ENCODE results near the gene PKD2. TPM values are rescaled to one million over a fixed set of nuclear protein-coding genes. Genes with fewer than 3 reads are reported as not detected.
A peak's percentile ranks its signal among the peaks of the same experiment; 100 is the strongest.

PKD2 gene
- total RNA-seq, 4 donors from 2014 or later: 79.1 to 128 (median 92.5) TPM

DNA sequence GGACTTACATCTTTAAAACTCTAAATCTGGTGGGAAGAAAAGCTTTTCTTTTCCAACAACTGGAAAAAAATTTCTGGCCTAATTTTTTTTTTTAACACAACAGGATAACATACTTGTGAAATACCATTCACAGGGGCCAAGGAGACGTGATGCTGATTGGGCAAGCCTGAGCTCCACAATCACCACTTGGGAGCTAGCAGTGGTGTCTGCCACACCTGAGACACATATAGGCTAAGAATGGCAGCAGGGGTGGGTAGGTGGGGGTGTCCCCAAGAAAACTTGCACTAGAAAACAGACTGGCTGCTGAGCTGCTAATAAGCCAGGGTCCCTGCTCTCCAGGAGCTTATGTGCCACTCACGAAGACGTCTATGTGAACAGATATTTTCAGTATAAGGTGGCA, 5.6 kb upstream of the PKD2 start:
- H3K27ac ChIP-seq (replicated peaks in 1 of 4): no peak overlapping the region
- no peak overlapping the region for H3K4me3 ChIP-seq
- no peak for DNase-seq (ENCODE audit: extremely low spot score)
- WGBS: 94% methylated on average over 3 of the region's 3 CpGs
- H3K4me1 ChIP-seq: peaks cover 1 to 16% (median 9%) of the 10 kb centered on the region in 4 donors
- no peaks in the 10 kb centered on the region for H3K27me3 ChIP-seq
- no peaks in the 10 kb centered on the region for H3K36me3 ChIP-seq
- TF ChIP-seq POLR2AphosphoS5 (IDR thresholded peaks at IDR 0.05): no peak
- TF ChIP-seq EP300 (IDR thresholded peaks at IDR 0.05): no peak
- TF ChIP-seq CTCF (IDR thresholded peaks at IDR 0.05): no peak
- TF ChIP-seq POLR2A (IDR thresholded peaks at IDR 0.05; ENCODE audit: low read depth): no peak
- no peaks in the 10 kb centered on the region for H3K9me3 ChIP-seq
- intact Hi-C loops (cut with DNase I): loop anchor here (10.0 kb wide), 1 partner anchor 523 kb away; the partner anchor contains the start of gene PYURF

- Histone ChIP-seq H3K36me3 (no peaks in the 10 kb centered on the region), H3K4me3 (no peak overlapping the region), H3K27ac (replicated peaks in 1 of 4) (peak overlapping the region in 1 of 4 donors; percentile 1), H3K9me3 (no peaks in the 10 kb centered on the region), H3K27me3 (no peaks in the 10 kb centered on the region), H3K4me1 (peaks cover 5 to 20% (median 13%) of the 10 kb centered on the region in 4 donors)
- TF ChIP-seq POLR2A (IDR thresholded peaks at IDR 0.05; ENCODE audit: low read depth): no peak
- TF ChIP-seq CTCF (IDR thresholded peaks at IDR 0.05): no peak
- TF ChIP-seq EP300 (IDR thresholded peaks at IDR 0.05): no peak
- TF ChIP-seq POLR2AphosphoS5 (IDR thresholded peaks at IDR 0.05): no peak
- DNase-seq (ENCODE audit: extremely low spot score): no peak
- intact Hi-C loops (cut with DNase I): loop anchor here (10.0 kb wide), 1 partner anchor 522 kb away; the partner anchor contains the start of gene PYURF
- 66% methylated on average over 4 of the region's 4 CpGs for WGBS
Observed at GRCh38 chr4:88002786-88003185, 4.6 kb upstream of the PKD2 start.

- H3K27ac ChIP-seq (replicated peaks in 1 of 4): no peak overlapping the region
- intact Hi-C loops (cut with DNase I): loop anchor here (10.0 kb wide), 1 partner anchor 522 kb away; the partner anchor contains the start of gene PYURF
- H3K9me3 ChIP-seq: no peaks in the 10 kb centered on the region
- 75% methylated on average over 3 of the region's 3 CpGs for WGBS
- H3K36me3 ChIP-seq: no peaks in the 10 kb centered on the region
- TF ChIP-seq POLR2A (IDR thresholded peaks at IDR 0.05; ENCODE audit: low read depth) (no peak), POLR2AphosphoS5 (IDR thresholded peaks at IDR 0.05) (no peak), EP300 (IDR thresholded peaks at IDR 0.05) (no peak), CTCF (IDR thresholded peaks at IDR 0.05) (no peak)
- DNase-seq (ENCODE audit: extremely low spot score): no peak
- no peaks in the 10 kb centered on the region for H3K27me3 ChIP-seq
- H3K4me1 ChIP-seq: peaks cover 5 to 20% (median 13%) of the 10 kb centered on the region in 4 donors
- no peak overlapping the region for H3K4me3 ChIP-seq
Observed at GRCh38 chr4:88003261-88003660, 4.2 kb upstream of the PKD2 start.

DNA sequence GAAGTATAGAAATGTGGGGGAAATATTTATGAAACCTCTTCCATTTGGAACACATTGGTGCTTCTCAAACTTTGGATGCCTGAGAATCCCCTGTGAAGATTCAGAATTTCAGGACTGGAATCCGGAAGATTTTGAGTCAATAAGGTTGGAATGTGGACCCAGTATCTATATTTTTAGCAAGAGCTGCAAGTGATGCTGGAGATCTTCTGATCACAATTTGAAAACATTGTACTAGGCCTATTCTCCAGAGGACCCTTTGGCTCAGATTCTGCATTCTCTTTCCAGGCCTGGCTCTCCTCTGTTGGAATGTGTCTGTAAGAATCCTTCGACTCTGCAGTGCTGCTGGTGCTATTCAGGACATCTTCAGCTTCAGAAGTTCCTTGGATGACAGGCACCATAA, 2.4 kb upstream of the PKD2 start:
- WGBS: 60% methylated on average over 2 of the region's 2 CpGs
- intact Hi-C loops (cut with DNase I): loop anchor here (10.0 kb wide), 1 partner anchor 520 kb away; the partner anchor contains the start of gene PYURF
- no peak for DNase-seq (ENCODE audit: extremely low spot score)
- peaks cover 18 to 35% (median 30%) of the 10 kb centered on the region in 4 donors for H3K4me1 ChIP-seq
- H3K4me3 ChIP-seq: no peak overlapping the region
- H3K9me3 ChIP-seq: no peaks in the 10 kb centered on the region
- H3K36me3 ChIP-seq: no peaks in the 10 kb centered on the region
- H3K27me3 ChIP-seq: no peaks in the 10 kb centered on the region
- peak overlapping the region in 3 of 4 donors; percentile 1 to 38 (median 27) for H3K27ac ChIP-seq (replicated peaks in 1 of 4)
- TF ChIP-seq EP300 (IDR thresholded peaks at IDR 0.05) (no peak), POLR2A (IDR thresholded peaks at IDR 0.05; ENCODE audit: low read depth) (no peak), POLR2AphosphoS5 (IDR thresholded peaks at IDR 0.05) (peak; percentile 12 to 33), CTCF (IDR thresholded peaks at IDR 0.05) (no peak)

DNA sequence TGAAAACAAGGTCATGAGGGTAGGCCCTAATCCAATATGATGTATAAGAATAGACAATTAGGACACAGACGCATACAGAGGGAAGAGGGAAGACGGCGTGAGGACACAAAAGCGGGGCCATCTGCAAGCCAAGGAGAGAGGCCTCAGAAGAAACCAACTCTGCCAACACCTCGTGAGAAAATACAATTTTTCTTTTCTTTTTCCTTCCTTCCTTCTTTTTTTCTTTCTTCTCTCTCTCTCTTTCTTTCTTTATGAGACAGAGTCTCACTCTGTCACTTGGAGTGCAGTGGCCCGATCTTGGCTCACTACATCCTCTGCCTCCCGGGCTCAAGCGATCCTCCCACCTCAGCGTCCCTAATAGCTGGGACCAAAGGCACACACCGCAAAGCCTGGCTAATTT, 1.5 kb upstream of the PKD2 start:
- H3K4me1 ChIP-seq: peaks cover 24 to 44% (median 39%) of the 10 kb centered on the region in 4 donors
- no peaks in the 10 kb centered on the region for H3K9me3 ChIP-seq
- H3K27ac ChIP-seq (replicated peaks in 1 of 4): no peak overlapping the region
- H3K36me3 ChIP-seq: no peaks in the 10 kb centered on the region
- WGBS: 97% methylated on average over 10 of the region's 10 CpGs
- DNase-seq (ENCODE audit: extremely low spot score): no peak
- no peak overlapping the region for H3K4me3 ChIP-seq
- TF ChIP-seq CTCF (IDR thresholded peaks at IDR 0.05): no peak
- TF ChIP-seq EP300 (IDR thresholded peaks at IDR 0.05): no peak
- no peak for TF ChIP-seq POLR2AphosphoS5 (IDR thresholded peaks at IDR 0.05)
- TF ChIP-seq POLR2A (IDR thresholded peaks at IDR 0.05; ENCODE audit: low read depth): no peak
- H3K27me3 ChIP-seq: no peaks in the 10 kb centered on the region
- intact Hi-C loops (cut with DNase I): loop anchor here (10.0 kb wide), 1 partner anchor 519 kb away; the partner anchor contains the start of gene PYURF
